H9 (cell line): Measurements from ENCODE around the gene ILF2. TPM values are rescaled to one million over a fixed set of nuclear protein-coding genes. Genes with fewer than 3 reads are reported as not detected.

Experiments used
- DNase-seq: peaks from one replicate; pipeline ENCODE4 v3.0.0-alpha.2; 2017
- H2AFZ ChIP-seq: one replicate; pipeline ENCODE4 v1.6.1; 2013; ENCODE audit warnings: mild to moderate bottlenecking, low read length, control low read depth, moderate library complexity
- H2AK5ac ChIP-seq: 2 replicates; pipeline ENCODE4 v1.6.1; 2013; ENCODE audit warnings: low read length, control low read depth, mixed read lengths; ENCODE audit not compliant: insufficient read length
- H2BK120ac ChIP-seq: one replicate; pipeline ENCODE4 v1.6.1; 2013; ENCODE audit warnings: low read depth, mild to moderate bottlenecking, low read length, control low read depth, inconsistent platforms; ENCODE audit not compliant: poor library complexity, severe bottlenecking
- H2BK12ac ChIP-seq: 2 replicates; pipeline ENCODE4 v1.6.1; 2013; ENCODE audit warnings: low read length, control low read depth, mixed read lengths, low read depth; ENCODE audit not compliant: insufficient read length
- H2BK15ac ChIP-seq: 2 replicates; pipeline ENCODE4 v1.6.1; 2013; ENCODE audit warnings: low read depth, low read length, control low read depth
- H2BK20ac ChIP-seq: one replicate; pipeline ENCODE4 v1.6.1; 2013; ENCODE audit warnings: low read depth, mild to moderate bottlenecking, low read length, control low read depth, inconsistent platforms; ENCODE audit not compliant: poor library complexity, severe bottlenecking
- H2BK5ac ChIP-seq: 2 replicates; pipeline ENCODE4 v1.6.1; 2013; ENCODE audit warnings: low read length, control low read depth, mixed read lengths; ENCODE audit not compliant: insufficient read length
- H3K14ac ChIP-seq: 2 replicates; pipeline ENCODE4 v1.6.1; 2013; ENCODE audit warnings: low read length, control low read depth; ENCODE audit not compliant: insufficient read depth
- H3K18ac ChIP-seq: 2 replicates; pipeline ENCODE4 v1.6.1; 2013; ENCODE audit warnings: low read depth, mild to moderate bottlenecking, mixed read lengths, low read length, control low read depth; ENCODE audit not compliant: insufficient read length
- H3K23ac ChIP-seq: 2 replicates; pipeline ENCODE4 v1.6.1; 2013; ENCODE audit warnings: low read length, control low read depth, mixed read lengths, low read depth; ENCODE audit not compliant: insufficient read length
- H3K23me2 ChIP-seq: 2 replicates; pipeline ENCODE4 v1.6.1; 2013; ENCODE audit warnings: low read depth, mild to moderate bottlenecking, mixed read lengths, low read length, control low read depth; ENCODE audit not compliant: insufficient read length, poor library complexity, severe bottlenecking
- H3K27ac ChIP-seq: 2 replicates; pipeline ENCODE4 v1.5.1; 2013; ENCODE audit warnings: low read length, control low read depth, mixed read lengths, low read depth; ENCODE audit not compliant: insufficient read length
- H3K27me3 ChIP-seq: 2 replicates; pipeline ENCODE4 v1.6.1; 2013; ENCODE audit warnings: low read length, control low read depth, inconsistent platforms; ENCODE audit not compliant: insufficient read depth
- H3K4ac ChIP-seq: 2 replicates; pipeline ENCODE4 v1.6.1; 2013; ENCODE audit warnings: low read depth, mild to moderate bottlenecking, control low read depth, inconsistent platforms, low read length, moderate library complexity
- H3K4me1 ChIP-seq: 2 replicates; pipeline ENCODE4 v1.6.1; 2013; ENCODE audit warnings: low read length, control low read depth, inconsistent platforms; ENCODE audit not compliant: insufficient read depth
- H3K4me2 ChIP-seq: 2 replicates; pipeline ENCODE4 v1.6.1; 2013; ENCODE audit warnings: low read length, control low read depth, mixed read lengths; ENCODE audit not compliant: insufficient read length, insufficient read depth
- H3K56ac ChIP-seq: 2 replicates; pipeline ENCODE4 v1.6.1; 2013; ENCODE audit warnings: low read depth, mild to moderate bottlenecking, mixed read lengths, low read length, control low read depth; ENCODE audit not compliant: insufficient read length
- H3K79me1 ChIP-seq: 2 replicates; pipeline ENCODE4 v1.6.1; 2013; ENCODE audit warnings: low read depth, mild to moderate bottlenecking, moderate library complexity, low read length, control low read depth, inconsistent platforms; ENCODE audit not compliant: insufficient read depth, poor library complexity, severe bottlenecking
- H3K79me2 ChIP-seq: 2 replicates; pipeline ENCODE4 v1.6.1; 2013; ENCODE audit warnings: low read length, control low read depth, inconsistent platforms; ENCODE audit not compliant: insufficient read depth
- H3K9ac ChIP-seq: 2 replicates; pipeline ENCODE4 v1.6.1; 2013; ENCODE audit warnings: low read length, control low read depth, mixed read lengths; ENCODE audit not compliant: insufficient read length; ENCODE audit errors: extremely low read depth
- H3K9me3 ChIP-seq: one replicate; pipeline ENCODE4 v1.6.1; 2013; ENCODE audit warnings: low read depth, low read length, inconsistent platforms; ENCODE audit not compliant: control insufficient read depth
- H3T11ph ChIP-seq: one replicate; pipeline ENCODE4 v1.6.1; 2013; ENCODE audit warnings: mild to moderate bottlenecking, low read length, control low read depth, inconsistent platforms
- H4K20me1 ChIP-seq: one replicate; pipeline ENCODE4 v1.6.1; 2013; ENCODE audit not compliant: control insufficient read depth, insufficient read length, insufficient read depth
- H4K5ac ChIP-seq: 2 replicates; pipeline ENCODE4 v1.6.1; 2013; ENCODE audit warnings: low read depth, mild to moderate bottlenecking, mixed read lengths, low read length, control low read depth; ENCODE audit not compliant: insufficient read length
- H4K8ac ChIP-seq: replicated peaks from 2 replicates; pipeline ENCODE4 v1.6.1; 2013; ENCODE audit warnings: low read length, control low read depth, mixed read lengths, low read depth; ENCODE audit not compliant: insufficient read length
- H4K91ac ChIP-seq: 2 replicates; pipeline ENCODE4 v1.6.1; 2013; ENCODE audit warnings: low read depth, mild to moderate bottlenecking, moderate library complexity, mixed read lengths, low read length, control low read depth; ENCODE audit not compliant: insufficient read length
- H3K27ac Mint-ChIP-seq, 3 experiments: 2 replicates in 2 of 3; 3 replicates in 1 of 3; pipeline ENCODE4 v1.8.0; 2020 to 2021; ENCODE audit warnings: mixed read lengths in 3 of 3, mild to moderate bottlenecking in 1 of 3, moderate library complexity in 1 of 3
- H3K27me3 Mint-ChIP-seq: 2 replicates; pipeline ENCODE4 v1.8.0; 2021; ENCODE audit warnings: low read depth, mild to moderate bottlenecking, moderate library complexity, mixed read lengths
- H3K36me3 Mint-ChIP-seq, 3 experiments: 2 replicates in 2 of 3; 3 replicates in 1 of 3; pipeline ENCODE4 v1.8.0; 2020 to 2021; ENCODE audit warnings: low read depth in 3 of 3, mixed read lengths in 3 of 3; ENCODE audit not compliant: insufficient read depth in 1 of 3
- H3K4me1 Mint-ChIP-seq, 2 experiments: 2 replicates each; pipeline ENCODE4 v1.8.0; 2020; ENCODE audit warnings: mixed read lengths in 2 of 2
- H3K4me3 Mint-ChIP-seq, 2 experiments: 2 replicates in 1 of 2; 3 replicates in 1 of 2; pipeline ENCODE4 v1.8.0; 2020 to 2021; ENCODE audit warnings: mild to moderate bottlenecking in 2 of 2, mixed read lengths in 2 of 2, moderate library complexity in 1 of 2
- H3K9me3 Mint-ChIP-seq, 2 experiments: 2 replicates in 1 of 2; 3 replicates in 1 of 2; pipeline ENCODE4 v1.8.0; 2020; ENCODE audit warnings: mild to moderate bottlenecking in 2 of 2, mixed read lengths in 2 of 2, moderate library complexity in 1 of 2
- WGBS: extraction: QIAGEN DNeasy Blood & Tissue Kit; methylation state at CpG from one replicate; pipeline ENCODE4 v1.1.7; 2013; ENCODE audit warnings: missing lambda C conversion rate, low lambda C conversion rate, mixed read lengths; ENCODE audit not compliant: insufficient read length; ENCODE audit errors: extremely low coverage; 5-methylcytosine and 5-hydroxymethylcytosine counted together
- total RNA-seq: library from RNA; stranded (reverse); gene quantifications from 2 replicates; pipeline ENCODE4 v1.2.1, GENCODE V29; 2021
- TF ChIP-seq, protein P1 (sequence below): fragments of 200-600 bp; sonication (generic); conservative IDR thresholded peaks from 3 replicates; pipeline ENCODE4 v1.8.0; 2021; ENCODE audit warnings: antibody characterized with exemption, mild to moderate bottlenecking

Gene ILF2
- total RNA-seq, 1 experiment from 2014 or later, result 357 TPM

- Histone ChIP-seq H3K4me1 (no peaks in the 10 kb centered on the region), H2BK12ac (no peak overlapping the region), H2BK120ac (no peak overlapping the region), H3K27me3 (peaks cover 3% of the 10 kb centered on the region; the same call in 1 of the 2 replicates), H4K8ac (no peak overlapping the region), H3K79me2 (no peaks in the 10 kb centered on the region), H3K79me1 (no peaks in the 10 kb centered on the region), H3K23ac (no peak overlapping the region), H2AFZ (no peak overlapping the region), H3K27ac (no peak overlapping the region), H4K5ac (no peak overlapping the region), H3K4ac (no peak overlapping the region), H4K20me1 (no peaks in the 10 kb centered on the region), H3K18ac (no peak overlapping the region), H3T11ph (no peak overlapping the region), H2AK5ac (no peak overlapping the region), H3K9ac (no peak overlapping the region), H3K4me2 (peak overlapping the region; percentile 65), H3K56ac (no peak overlapping the region), H3K14ac (no peak overlapping the region), H4K91ac (no peak overlapping the region), H2BK5ac (no peak overlapping the region), H2BK20ac (no peak overlapping the region), H3K9me3 (no peaks in the 10 kb centered on the region), H3K23me2 (peaks cover 26% of the 10 kb centered on the region), H2BK15ac (no peak overlapping the region)
- Mint-ChIP-seq H3K4me3 (peak overlapping the region; percentile 74 to 86), H3K27me3 (peaks cover 44% of the 10 kb centered on the region), H3K36me3 (peaks cover 0 to 19% (median 11%) of the 10 kb centered on the region in 3 experiments; a peak in 3 of 7 replicates), H3K4me1 (peaks cover 24 to 25% of the 10 kb centered on the region in 2 experiments), H3K27ac (no peak overlapping the region), H3K9me3 (no peaks in the 10 kb centered on the region)
- no CpG with 5 or more reads among the region's 10 CpGs for WGBS
- TF ChIP-seq, protein P1, sequence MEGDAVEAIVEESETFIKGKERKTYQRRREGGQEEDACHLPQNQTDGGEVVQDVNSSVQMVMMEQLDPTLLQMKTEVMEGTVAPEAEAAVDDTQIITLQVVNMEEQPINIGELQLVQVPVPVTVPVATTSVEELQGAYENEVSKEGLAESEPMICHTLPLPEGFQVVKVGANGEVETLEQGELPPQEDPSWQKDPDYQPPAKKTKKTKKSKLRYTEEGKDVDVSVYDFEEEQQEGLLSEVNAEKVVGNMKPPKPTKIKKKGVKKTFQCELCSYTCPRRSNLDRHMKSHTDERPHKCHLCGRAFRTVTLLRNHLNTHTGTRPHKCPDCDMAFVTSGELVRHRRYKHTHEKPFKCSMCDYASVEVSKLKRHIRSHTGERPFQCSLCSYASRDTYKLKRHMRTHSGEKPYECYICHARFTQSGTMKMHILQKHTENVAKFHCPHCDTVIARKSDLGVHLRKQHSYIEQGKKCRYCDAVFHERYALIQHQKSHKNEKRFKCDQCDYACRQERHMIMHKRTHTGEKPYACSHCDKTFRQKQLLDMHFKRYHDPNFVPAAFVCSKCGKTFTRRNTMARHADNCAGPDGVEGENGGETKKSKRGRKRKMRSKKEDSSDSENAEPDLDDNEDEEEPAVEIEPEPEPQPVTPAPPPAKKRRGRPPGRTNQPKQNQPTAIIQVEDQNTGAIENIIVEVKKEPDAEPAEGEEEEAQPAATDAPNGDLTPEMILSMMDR, result no peak
- peak; percentile 57 for DNase-seq
Measured at GRCh38 chr1:153680120-153680403, 9.3 kb upstream of the ILF2 start.
